GM18517 (cell line): ENCODE data around the gene PLB1.
"Not testable (repeated sequence)": the region's sequence is repeated elsewhere in the genome, so short reads cannot be mapped to it uniquely, and the experiment has no call there.

ENCODE experiments used
- ATAC-seq: cut with Tn5 transposase; IDR thresholded peaks from one replicate; pipeline ENCODE4 v1.9.1; 2021; ENCODE audit warnings: mild to moderate bottlenecking, moderate library complexity; ENCODE audit not compliant: unreplicated experiment

Gene PLB1

GRCh38 chr2:28469304-28469703 lies 26.6 kb upstream of the PLB1 start:
- no peak for ATAC-seq

- ATAC-seq, result no peak
Observed at GRCh38 chr2:28469947-28470535, 25.8 kb upstream of the PLB1 start.

GRCh38 chr2:28470759-28471158 lies 25.1 kb upstream of the PLB1 start:
- no peak for ATAC-seq

GRCh38 chr2:28471214-28471613 lies 24.6 kb upstream of the PLB1 start:
- no peak for ATAC-seq

- no peak for ATAC-seq
Observed at GRCh38 chr2:28471701-28472236, 24.1 kb upstream of the PLB1 start.

- ATAC-seq, result not testable (repeated sequence)
Observed at GRCh38 chr2:28472641-28473040, 23.2 kb upstream of the PLB1 start.

GRCh38 chr2:28475088-28475595 lies 20.7 kb upstream of the PLB1 start:
- no peak for ATAC-seq

- no peak for ATAC-seq
Observed at GRCh38 chr2:28477087-28477486, 18.8 kb upstream of the PLB1 start.

GRCh38 chr2:28477645-28478044 lies 18.2 kb upstream of the PLB1 start:
- ATAC-seq, result no peak

GRCh38 chr2:28480403-28481049 lies 15.3 kb upstream of the PLB1 start:
- ATAC-seq, result no peak

- ATAC-seq, result no peak
Observed at GRCh38 chr2:28481905-28482304, 14.0 kb upstream of the PLB1 start.

GRCh38 chr2:28484835-28485234 lies 11.0 kb upstream of the PLB1 start:
- ATAC-seq, result peak; percentile 65

GRCh38 chr2:28486526-28486925 lies 9.3 kb upstream of the PLB1 start:
- no peak for ATAC-seq

GRCh38 chr2:28487258-28487657 lies 8.6 kb upstream of the PLB1 start:
- no peak for ATAC-seq

GRCh38 chr2:28488083-28488830 lies 7.6 kb upstream of the PLB1 start:
- no peak for ATAC-seq

- ATAC-seq, result no peak
Observed at GRCh38 chr2:28488858-28489575, 6.8 kb upstream of the PLB1 start.

- ATAC-seq, result no peak
Observed at GRCh38 chr2:28490558-28490957, 5.3 kb upstream of the PLB1 start.

GRCh38 chr2:28492282-28492681 lies 3.6 kb upstream of the PLB1 start:
- no peak for ATAC-seq

- no peak for ATAC-seq
Observed at GRCh38 chr2:28493636-28494035, 2.2 kb upstream of the PLB1 start.

- ATAC-seq, result no peak
Observed at GRCh38 chr2:28496781-28497180, 921 bp downstream of the PLB1 start.

- no peak for ATAC-seq
Observed at GRCh38 chr2:28497206-28497605, 1.3 kb downstream of the PLB1 start.
